Measurements from ENCODE around the gene MDP1.
"Not testable (repeated sequence)": the region's sequence is repeated elsewhere in the genome, so short reads cannot be mapped to it uniquely, and the experiment has no call there.

MDP1 gene

DNA sequence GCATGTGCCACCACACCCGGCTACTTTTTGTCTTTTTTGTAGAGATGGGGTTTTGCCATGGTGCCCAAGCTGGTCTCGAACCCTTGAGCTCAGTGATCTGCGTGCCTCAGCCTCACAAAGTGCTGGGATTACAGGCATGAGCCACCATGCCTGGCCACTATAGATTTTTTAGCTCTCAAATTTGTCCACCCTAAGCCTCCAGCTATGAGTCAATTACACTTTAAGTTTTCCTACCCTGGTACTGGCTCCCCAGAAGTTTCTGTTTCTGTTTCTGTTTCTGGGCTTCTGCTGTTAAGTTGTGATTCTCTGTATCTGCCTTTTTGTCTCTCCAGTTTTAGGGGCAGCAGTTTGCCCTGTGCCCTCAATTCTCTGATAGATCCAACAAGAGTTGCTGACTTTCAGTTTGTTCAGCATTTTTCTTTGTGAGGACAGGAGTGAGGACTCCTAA lies 30.9 kb upstream of the MDP1 start:
- Histone ChIP-seq H3K4me1 (ENCODE audit: control insufficient read depth, insufficient read depth, low read length) (peaks cover 14% of the 10 kb centered on the region), H3K9ac (ENCODE audit: low read length) (peak overlapping the region; percentile 2), H3K36me3 (ENCODE audit: control insufficient read depth, insufficient read depth, low read length) (no peaks in the 10 kb centered on the region), H3K4me3 (ENCODE audit: low read length) (no peak overlapping the region), H3K9me3 (ENCODE audit: control insufficient read depth, low read length) (no peaks in the 10 kb centered on the region), H3K27me3 (ENCODE audit: control insufficient read depth, insufficient read depth, low read length) (no peaks in the 10 kb centered on the region)

- H3K27me3 ChIP-seq (ENCODE audit: control insufficient read depth, insufficient read depth, low read length); H3K4me3 ChIP-seq (ENCODE audit: low read length); H3K9ac ChIP-seq (ENCODE audit: low read length); H3K9me3 ChIP-seq (ENCODE audit: control insufficient read depth, low read length); H3K36me3 ChIP-seq (ENCODE audit: control insufficient read depth, insufficient read depth, low read length): not testable (repeated sequence)
- peaks cover 25% of the 10 kb centered on the region for H3K4me1 ChIP-seq (ENCODE audit: control insufficient read depth, insufficient read depth, low read length)
Measured at GRCh38 chr14:24245350-24245749, 29.5 kb upstream of the MDP1 start.

GRCh38 chr14:24243336-24243836 lies 27.5 kb upstream of the MDP1 start:
- peak overlapping the region; percentile 96 for H3K4me3 ChIP-seq (ENCODE audit: low read length)
- H3K9me3 ChIP-seq (ENCODE audit: control insufficient read depth, low read length) = no peaks in the 10 kb centered on the region
- H3K9ac ChIP-seq (ENCODE audit: low read length) = peak overlapping the region; percentile 97
- no peaks in the 10 kb centered on the region for H3K27me3 ChIP-seq (ENCODE audit: control insufficient read depth, insufficient read depth, low read length)
- peaks cover 30% of the 10 kb centered on the region for H3K4me1 ChIP-seq (ENCODE audit: control insufficient read depth, insufficient read depth, low read length)
- H3K36me3 ChIP-seq (ENCODE audit: control insufficient read depth, insufficient read depth, low read length) = peaks cover 6% of the 10 kb centered on the region

DNA sequence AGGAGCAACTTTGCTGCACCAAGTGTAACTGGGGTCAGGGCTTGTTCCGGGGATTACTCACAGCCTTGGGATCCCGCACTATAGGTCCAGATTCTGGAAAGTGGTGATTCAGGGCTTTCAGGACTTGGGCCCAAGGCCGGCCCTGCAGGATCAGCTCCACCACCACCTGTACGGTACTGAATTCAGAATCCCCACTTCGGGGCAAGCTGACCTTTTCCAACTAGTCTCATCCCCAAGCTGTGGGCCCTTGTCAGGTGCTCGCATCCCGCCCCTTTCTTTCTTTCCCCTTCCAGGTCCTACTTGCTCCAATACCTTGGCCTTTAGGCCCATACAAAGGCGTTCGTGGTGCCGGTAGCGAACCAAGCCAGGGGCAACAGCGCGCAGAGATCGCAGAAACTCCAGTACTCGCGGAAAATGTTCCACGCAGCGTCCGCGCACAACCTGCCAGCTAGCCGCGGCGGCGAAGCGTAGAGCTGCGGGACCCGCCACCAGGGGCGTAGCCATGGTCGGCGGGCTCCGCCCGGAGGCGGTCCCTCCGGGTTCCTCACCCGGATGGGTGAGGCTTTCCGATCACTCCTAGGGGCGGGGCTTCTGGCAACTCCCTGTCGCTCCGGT lies 26.1 kb upstream of the MDP1 start:
- H3K4me1 ChIP-seq (ENCODE audit: control insufficient read depth, insufficient read depth, low read length) = peaks cover 30% of the 10 kb centered on the region

DNA sequence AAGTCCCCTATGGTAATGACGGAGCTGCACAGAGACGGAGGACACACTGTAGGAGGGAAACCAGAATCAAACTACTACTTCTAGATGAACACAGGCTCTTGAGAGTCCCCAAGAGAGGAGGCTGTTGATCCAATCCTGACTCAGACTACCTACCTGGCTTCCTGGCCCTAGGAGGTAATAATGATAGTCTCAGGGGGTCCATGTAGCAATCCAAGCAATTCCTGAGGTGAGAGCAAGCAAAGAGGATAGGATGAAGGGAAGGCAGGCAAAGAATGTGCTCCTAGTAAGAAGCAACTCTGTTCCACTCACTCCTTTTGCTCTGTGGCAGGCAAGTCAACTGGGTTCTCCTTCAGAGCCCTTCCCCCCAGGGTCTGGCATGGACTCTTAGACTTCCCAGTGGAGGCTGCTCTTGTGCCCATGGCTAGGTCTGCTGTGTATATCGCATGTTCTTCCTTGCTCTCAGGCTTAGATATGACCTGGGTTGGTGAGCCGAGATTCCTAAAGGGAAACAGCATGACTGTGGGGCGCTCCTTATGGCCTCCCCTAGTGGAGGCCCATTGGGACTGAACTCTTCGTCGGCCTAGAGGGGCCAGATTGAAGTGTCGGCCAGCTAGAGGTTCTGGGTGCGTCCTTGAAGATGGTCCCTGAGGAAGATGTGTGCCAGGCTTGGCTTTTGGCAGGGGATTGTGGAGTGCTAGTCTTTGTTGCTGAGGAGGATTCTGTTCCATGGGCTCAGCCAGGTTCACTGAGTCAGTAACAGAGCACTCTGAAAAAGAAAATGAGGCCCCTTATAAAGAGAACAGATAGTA lies 24.4 kb upstream of the MDP1 start:
- Histone ChIP-seq H3K9ac (ENCODE audit: low read length) (no peak overlapping the region), H3K27me3 (ENCODE audit: control insufficient read depth, insufficient read depth, low read length) (no peaks in the 10 kb centered on the region), H3K9me3 (ENCODE audit: control insufficient read depth, low read length) (no peaks in the 10 kb centered on the region), H3K36me3 (ENCODE audit: control insufficient read depth, insufficient read depth, low read length) (peaks cover 6% of the 10 kb centered on the region), H3K4me1 (ENCODE audit: control insufficient read depth, insufficient read depth, low read length) (peaks cover 26% of the 10 kb centered on the region), H3K4me3 (ENCODE audit: low read length) (no peak overlapping the region)

More for the DNA sequence above, 26.1 kb upstream of the MDP1 start:
- Histone ChIP-seq H3K9me3 (ENCODE audit: control insufficient read depth, low read length) (no peaks in the 10 kb centered on the region), H3K4me3 (ENCODE audit: low read length) (peak overlapping the region; percentile 96), H3K9ac (ENCODE audit: low read length) (peak overlapping the region; percentile 97), H3K36me3 (ENCODE audit: control insufficient read depth, insufficient read depth, low read length) (peaks cover 6% of the 10 kb centered on the region), H3K27me3 (ENCODE audit: control insufficient read depth, insufficient read depth, low read length) (no peaks in the 10 kb centered on the region)

DNA sequence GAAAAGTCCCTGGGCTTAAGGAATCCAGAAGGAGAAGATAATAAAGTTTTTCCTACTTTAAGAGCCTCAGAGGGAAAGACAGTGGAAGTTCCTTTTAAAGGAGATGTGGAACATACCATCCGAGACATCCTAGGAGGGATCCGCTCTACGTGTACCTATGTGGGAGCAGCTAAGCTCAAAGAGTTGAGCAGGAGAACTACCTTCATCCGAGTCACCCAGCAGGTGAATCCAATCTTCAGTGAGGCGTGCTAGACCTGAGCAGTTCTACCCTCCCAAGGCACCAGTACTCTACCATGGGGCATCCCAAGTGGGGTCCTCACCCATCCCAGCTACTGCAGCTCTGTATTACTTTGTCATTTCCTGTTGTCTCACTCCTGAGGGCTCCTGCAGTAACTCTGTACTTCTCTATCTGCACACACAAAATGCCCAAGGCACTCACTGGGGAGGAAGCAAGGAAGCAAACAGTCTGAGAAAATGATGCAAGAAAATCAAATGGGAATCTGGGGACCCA lies 22.7 kb upstream of the MDP1 start:
- no peak overlapping the region for H3K9ac ChIP-seq (ENCODE audit: low read length)
- H3K4me3 ChIP-seq (ENCODE audit: low read length) = no peak overlapping the region
- no peaks in the 10 kb centered on the region for H3K27me3 ChIP-seq (ENCODE audit: control insufficient read depth, insufficient read depth, low read length)
- peaks cover 6% of the 10 kb centered on the region for H3K36me3 ChIP-seq (ENCODE audit: control insufficient read depth, insufficient read depth, low read length)
- H3K4me1 ChIP-seq (ENCODE audit: control insufficient read depth, insufficient read depth, low read length) = peaks cover 23% of the 10 kb centered on the region
- no peaks in the 10 kb centered on the region for H3K9me3 ChIP-seq (ENCODE audit: control insufficient read depth, low read length)

DNA sequence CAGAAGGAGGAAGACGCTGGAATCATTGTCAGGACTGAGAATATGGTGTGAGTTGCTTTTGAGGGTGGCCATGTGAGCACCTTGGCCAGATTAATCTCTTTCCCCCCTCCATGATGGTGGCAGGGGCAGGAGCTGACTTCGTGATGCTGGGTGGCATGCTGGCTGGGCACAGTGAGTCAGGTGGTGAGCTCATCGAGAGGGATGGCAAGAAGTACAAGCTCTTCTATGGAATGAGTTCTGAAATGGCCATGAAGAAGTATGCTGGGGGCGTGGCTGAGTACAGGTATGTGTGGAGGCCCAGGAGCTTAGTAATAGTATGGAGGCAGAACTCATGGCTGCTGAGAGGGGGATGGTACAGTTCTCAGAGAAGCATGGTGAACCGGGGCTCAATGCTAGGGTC lies 22.3 kb upstream of the MDP1 start:
- Histone ChIP-seq H3K4me1 (ENCODE audit: control insufficient read depth, insufficient read depth, low read length) (peaks cover 18% of the 10 kb centered on the region), H3K9me3 (ENCODE audit: control insufficient read depth, low read length) (no peaks in the 10 kb centered on the region), H3K36me3 (ENCODE audit: control insufficient read depth, insufficient read depth, low read length) (peaks cover 6% of the 10 kb centered on the region), H3K4me3 (ENCODE audit: low read length) (no peak overlapping the region), H3K9ac (ENCODE audit: low read length) (no peak overlapping the region), H3K27me3 (ENCODE audit: control insufficient read depth, insufficient read depth, low read length) (no peaks in the 10 kb centered on the region)

- Histone ChIP-seq H3K27me3 (ENCODE audit: control insufficient read depth, insufficient read depth, low read length) (no peaks in the 10 kb centered on the region), H3K4me3 (ENCODE audit: low read length) (no peak overlapping the region), H3K4me1 (ENCODE audit: control insufficient read depth, insufficient read depth, low read length) (peaks cover 17% of the 10 kb centered on the region), H3K9ac (ENCODE audit: low read length) (no peak overlapping the region), H3K9me3 (ENCODE audit: control insufficient read depth, low read length) (no peaks in the 10 kb centered on the region), H3K36me3 (ENCODE audit: control insufficient read depth, insufficient read depth, low read length) (peaks cover 6% of the 10 kb centered on the region)
Measured at GRCh38 chr14:24237463-24237955, 21.6 kb upstream of the MDP1 start.

GRCh38 chr14:24236689-24237462 lies 21.0 kb upstream of the MDP1 start:
- peaks cover 6% of the 10 kb centered on the region for H3K36me3 ChIP-seq (ENCODE audit: control insufficient read depth, insufficient read depth, low read length)

GRCh38 chr14:24235804-24236688 lies 20.2 kb upstream of the MDP1 start:
- H3K4me3 ChIP-seq (ENCODE audit: low read length) = no peak overlapping the region
- H3K4me1 ChIP-seq (ENCODE audit: control insufficient read depth, insufficient read depth, low read length) = peaks cover 13% of the 10 kb centered on the region
- H3K9ac ChIP-seq (ENCODE audit: low read length) = no peak overlapping the region
- no peaks in the 10 kb centered on the region for H3K9me3 ChIP-seq (ENCODE audit: control insufficient read depth, low read length)
- H3K27me3 ChIP-seq (ENCODE audit: control insufficient read depth, insufficient read depth, low read length) = no peaks in the 10 kb centered on the region
- H3K36me3 ChIP-seq (ENCODE audit: control insufficient read depth, insufficient read depth, low read length) = peaks cover 6% of the 10 kb centered on the region

More at GRCh38 chr14:24236689-24237462, 21.0 kb upstream of the MDP1 start:
- Histone ChIP-seq H3K27me3 (ENCODE audit: control insufficient read depth, insufficient read depth, low read length) (no peaks in the 10 kb centered on the region), H3K9me3 (ENCODE audit: control insufficient read depth, low read length) (no peaks in the 10 kb centered on the region), H3K4me3 (ENCODE audit: low read length) (no peak overlapping the region), H3K4me1 (ENCODE audit: control insufficient read depth, insufficient read depth, low read length) (peaks cover 16% of the 10 kb centered on the region), H3K9ac (ENCODE audit: low read length) (no peak overlapping the region)
